AG09319 (cell line): Measurements from ENCODE around the gene EHD1.
A peak's percentile ranks its signal among the peaks of the same experiment; 100 is the strongest.

ENCODE experiments used
- DNase-seq: peaks from one replicate; pipeline ENCODE4 v3.0.0-alpha.2; 2010; ENCODE audit warnings: low read depth; ENCODE audit errors: extremely low read depth
- CTCF ChIP-seq: IDR thresholded peaks from 2 replicates; pipeline ENCODE4 v1.5.1; 2011; ENCODE audit warnings: low read depth, mild to moderate bottlenecking, inconsistent platforms, low read length, moderate library complexity

EHD1 gene

DNA sequence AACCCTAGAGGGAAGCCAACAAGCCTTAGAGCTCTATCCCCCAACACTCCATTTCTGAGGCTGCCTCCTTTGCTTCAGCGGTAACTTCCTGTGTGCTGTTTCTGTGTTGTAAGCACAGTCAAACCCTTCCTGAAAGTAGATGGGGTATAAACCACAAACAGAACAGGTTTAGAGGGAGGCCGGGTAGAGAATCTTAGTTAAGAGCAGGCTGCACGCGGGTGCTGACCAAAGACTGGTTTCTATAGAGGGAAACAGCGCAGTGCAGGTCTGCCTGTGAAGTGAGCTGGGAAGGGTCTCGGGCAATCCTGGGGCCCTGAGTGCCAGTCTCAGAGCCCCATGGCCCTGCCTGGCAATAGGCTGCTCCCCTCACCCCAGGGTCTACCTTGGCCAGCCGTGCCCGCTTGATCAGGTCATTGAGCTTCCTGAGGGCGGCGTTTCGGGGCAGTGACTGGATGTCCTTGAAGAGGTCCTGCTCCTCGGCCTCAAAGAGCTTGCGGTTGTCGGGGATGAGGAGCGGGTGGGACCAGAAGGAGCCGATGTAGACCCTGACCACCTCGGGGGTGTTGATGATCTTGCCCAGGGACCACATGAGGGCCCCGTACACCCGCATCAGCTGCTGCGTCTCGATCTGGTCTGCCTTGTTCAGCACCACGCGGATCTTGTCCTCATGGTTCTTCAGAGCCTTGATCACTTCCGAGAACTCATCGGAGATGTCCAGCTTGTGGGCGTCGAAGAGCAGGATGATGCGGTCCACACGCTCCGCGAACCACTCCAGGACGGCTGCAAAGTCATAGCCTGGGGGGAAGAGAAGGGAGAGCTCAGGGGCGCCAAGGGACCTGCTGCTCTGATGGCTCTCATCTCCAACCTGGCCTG is 18.6 kb downstream of the EHD1 start:
- no peak for TF ChIP-seq CTCF
- DNase-seq: no peak

DNA sequence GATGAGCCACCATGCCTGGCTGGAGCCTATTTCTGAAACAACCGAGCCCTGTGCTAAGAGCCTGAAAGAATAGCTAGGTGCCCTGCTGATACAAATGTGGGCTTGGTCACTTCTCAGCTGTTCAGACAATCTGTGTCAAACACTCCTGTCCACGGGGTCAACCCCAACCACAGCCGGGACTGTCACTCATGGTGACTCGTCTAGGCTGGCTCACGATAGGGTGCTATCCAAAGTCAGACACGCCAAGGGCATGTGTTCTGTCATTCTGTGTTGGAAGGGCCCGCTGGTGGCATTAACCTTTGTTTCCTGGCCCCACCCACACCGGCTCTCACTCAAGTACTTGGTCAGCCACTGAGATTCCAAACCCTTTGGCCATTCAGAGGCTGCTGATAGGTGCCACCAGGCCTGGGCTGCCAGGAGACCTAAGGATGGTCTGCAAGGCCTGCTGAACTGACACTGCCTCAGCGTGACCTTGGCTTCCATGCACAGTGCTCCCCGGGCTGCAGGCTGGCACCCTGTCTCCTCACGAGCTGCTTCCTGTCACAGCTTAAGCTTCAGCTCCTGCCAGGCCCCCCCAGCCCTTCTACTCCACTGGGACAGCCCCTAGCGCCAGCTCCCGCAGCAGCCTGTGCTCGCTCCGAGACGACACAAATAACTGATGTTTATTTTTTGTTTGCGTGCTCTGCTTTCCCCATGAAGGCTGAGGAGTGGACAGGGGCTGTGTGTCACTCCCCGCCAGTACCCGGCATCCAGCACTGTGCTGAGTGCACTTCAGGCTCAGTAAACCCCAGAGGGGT is 19.8 kb downstream of the EHD1 start:
- no peak for DNase-seq
- no peak for TF ChIP-seq CTCF

GRCh38 chr11:64857485-64857884 is 20.9 kb downstream of the EHD1 start:
- TF ChIP-seq CTCF: no peak

DNA sequence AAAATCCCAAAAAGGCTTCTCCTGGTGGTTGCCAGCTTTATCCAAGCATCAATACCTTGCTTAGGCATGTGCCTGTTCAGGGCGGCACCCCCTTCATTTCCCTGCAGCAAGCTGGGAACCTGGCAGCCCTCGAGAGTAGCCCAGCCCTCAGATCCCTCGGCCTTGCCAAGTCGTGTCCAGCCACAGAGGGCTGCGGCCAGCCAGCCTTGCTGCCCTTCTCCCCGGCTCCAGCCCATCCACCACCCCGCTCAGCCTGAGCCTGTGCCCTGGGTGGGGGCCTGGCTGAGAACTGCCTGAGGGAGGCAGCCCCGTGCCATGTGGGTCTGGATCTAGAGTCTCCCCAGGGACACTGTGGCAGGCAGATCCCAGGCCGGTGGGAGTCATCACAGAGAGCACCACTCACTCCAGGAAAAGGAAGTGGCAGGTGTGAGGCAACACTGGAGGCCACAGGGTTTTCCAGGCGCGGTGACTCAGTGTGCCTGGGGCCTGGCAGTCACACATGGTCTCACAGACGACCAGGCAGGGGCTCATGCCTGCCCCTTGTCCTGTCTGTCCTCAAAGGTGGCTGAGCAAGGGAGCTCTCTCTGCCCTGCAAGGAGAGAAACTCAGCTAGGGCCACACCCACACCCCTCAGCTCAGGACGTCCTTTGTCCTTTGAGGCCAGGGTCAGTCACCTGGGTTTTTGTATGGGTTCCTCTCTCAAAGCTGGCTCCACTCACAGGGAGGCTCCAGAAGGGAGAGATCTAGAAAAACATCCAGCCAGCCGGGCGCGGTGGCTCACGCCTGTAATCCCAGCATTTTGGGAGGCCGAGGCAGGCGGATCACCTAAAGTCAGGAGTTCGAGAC is 21.8 kb downstream of the EHD1 start:
- no peak for DNase-seq
- no peak for TF ChIP-seq CTCF

More at GRCh38 chr11:64857485-64857884, 20.9 kb downstream of the EHD1 start:
- no peak for DNase-seq

GRCh38 chr11:64855596-64856304 is 22.7 kb downstream of the EHD1 start:
- TF ChIP-seq CTCF: no peak
- DNase-seq: no peak

DNA sequence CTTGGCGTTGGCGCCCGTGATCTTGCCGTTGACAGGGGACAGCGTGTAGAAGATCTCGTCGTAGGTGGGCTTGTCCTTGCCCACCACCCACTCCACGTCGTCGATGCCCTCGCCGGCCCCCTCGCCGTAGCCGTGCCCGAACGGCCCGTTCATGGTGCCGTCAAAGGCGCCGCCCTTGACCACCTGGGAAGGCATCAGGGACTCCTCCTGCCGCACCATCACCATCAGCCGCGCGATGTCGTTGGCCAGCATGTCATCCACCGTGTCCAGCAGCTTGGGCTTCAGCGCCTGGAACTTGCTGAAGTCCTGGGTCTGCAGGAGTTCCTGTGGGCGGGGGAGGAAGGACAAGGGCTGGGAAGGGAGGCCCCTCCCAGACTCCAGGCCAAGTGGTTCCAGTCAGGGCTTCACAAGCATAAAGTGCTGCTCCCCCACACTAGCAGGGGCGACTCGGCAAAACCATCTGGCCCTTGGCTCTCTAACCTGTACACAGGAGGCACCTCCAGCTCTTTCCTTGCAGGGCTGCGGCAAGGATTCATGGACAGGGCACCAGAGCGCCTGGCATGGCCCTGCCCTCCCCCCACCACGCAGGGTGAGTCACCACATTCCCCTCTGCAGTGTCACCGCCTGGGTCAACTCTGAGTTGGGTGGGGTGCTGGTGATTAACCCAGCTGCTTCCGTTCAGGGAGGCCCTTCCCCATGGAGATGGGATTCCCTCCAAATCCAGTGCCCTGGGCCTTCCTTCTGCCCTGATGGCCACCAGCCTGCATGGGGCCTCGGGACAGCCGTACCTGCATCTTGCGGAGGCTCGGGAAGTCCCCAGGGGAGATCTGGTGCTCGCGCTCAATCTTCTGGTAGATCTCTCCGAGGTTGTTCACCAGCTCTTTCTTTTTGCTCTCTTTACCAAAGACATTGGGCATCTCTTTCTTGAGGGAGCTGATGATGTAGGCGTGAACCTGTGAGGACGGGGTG is 23.6 kb downstream of the EHD1 start:
- DNase-seq: peak; percentile 77

More for the DNA sequence above, 23.6 kb downstream of the EHD1 start:
- no peak for TF ChIP-seq CTCF
